ENCODE results near the gene MLF2. TPM values are rescaled to one million over a fixed set of nuclear protein-coding genes. Genes with fewer than 3 reads are reported as not detected.

The MLF2 gene
- total and polyA plus RNA-seq, 2 donors, result 69.5 to 131 TPM

DNA sequence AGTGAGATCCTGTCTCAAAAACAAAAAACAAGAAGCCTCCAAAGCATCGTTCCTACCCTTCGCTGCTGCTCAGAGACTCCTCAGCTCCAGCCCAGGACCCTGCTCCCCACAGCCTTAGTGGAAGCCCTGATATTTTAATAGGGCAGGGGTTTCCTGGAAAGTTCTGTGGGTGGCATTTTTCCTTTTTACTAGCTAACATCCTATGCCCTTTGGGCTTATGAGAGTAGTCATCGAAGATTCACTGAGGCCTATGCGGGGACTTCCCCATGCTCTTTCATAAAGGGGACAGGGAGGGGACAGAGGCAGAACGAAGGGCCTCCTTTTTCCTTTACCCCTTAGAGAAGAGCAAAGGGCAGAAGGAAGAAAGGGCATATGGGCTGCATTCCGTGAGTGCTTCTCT is 27.6 kb upstream of the MLF2 start:
- Histone ChIP-seq H3K4me3 (ENCODE audit: low read length in 2 of 2) (no peak overlapping the region), H3K36me3 (ENCODE audit: control insufficient read depth in 2 of 2, insufficient read depth in 2 of 2, low read length in 1 of 2) (no peaks in the 10 kb centered on the region), H3K27me3 (ENCODE audit: control insufficient read depth in 2 of 2, insufficient read depth in 1 of 2, low read length in 1 of 2) (peaks cover 0 to 26% of the 10 kb centered on the region in 2 donors), H3K27ac (ENCODE audit: low read depth in 1 of 2, low read length in 1 of 2) (peak overlapping the region; percentile 74 to 98), H3K4me1 (ENCODE audit: control insufficient read depth in 2 of 2, insufficient read depth in 2 of 2, low read length in 2 of 2) (peaks cover 72 to 91% of the 10 kb centered on the region in 2 donors), H3K9me3 (ENCODE audit: control insufficient read depth in 2 of 2, insufficient read depth in 1 of 2, low read length in 1 of 2) (no peaks in the 10 kb centered on the region)
- DNase-seq (ENCODE audit: low read depth in 6 of 9, low spot score in 9 of 9), result no peak
- 93% methylated on average over 6 of the region's 6 CpGs for WGBS

DNA sequence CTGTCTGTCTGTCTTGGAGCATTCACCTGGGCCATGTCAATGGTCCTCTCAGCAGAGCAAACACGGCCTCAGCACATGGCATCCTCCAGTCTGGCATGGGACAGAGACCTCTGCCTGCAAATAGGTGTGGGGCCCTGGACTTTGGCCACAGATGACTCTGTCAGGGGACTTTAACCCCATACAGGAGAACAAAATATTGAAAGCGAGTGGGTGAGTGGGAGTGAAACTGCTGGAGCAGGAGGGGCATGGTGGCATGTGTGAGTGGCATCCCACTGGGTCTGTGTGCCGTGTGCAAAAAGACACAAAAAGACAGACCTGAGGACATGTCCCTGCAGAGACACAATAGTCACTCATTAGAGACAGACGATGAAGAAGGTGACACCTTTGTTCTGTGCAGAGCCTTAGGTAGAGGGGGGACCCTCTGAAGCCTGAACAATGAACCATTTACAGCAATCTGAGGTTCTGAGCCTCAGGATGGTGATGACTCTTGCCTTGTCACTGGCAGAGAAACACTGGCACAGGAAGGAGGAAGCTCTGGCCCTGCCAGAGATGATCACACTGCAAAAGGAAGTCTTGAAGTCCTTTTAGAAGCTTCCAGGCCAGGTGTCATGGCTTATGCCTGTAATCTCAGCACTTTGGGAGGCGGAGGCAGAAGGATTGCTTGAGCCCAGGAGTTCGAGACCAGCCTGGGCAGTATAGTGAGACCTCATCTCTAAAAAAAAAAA is 26.9 kb upstream of the MLF2 start:
- H3K4me1 ChIP-seq (ENCODE audit: control insufficient read depth in 2 of 2, insufficient read depth in 2 of 2, low read length in 2 of 2), result peaks cover 68 to 91% of the 10 kb centered on the region in 2 donors
- H3K4me3 ChIP-seq (ENCODE audit: low read length in 2 of 2), result no peak overlapping the region
- H3K36me3 ChIP-seq (ENCODE audit: control insufficient read depth in 2 of 2, insufficient read depth in 2 of 2, low read length in 1 of 2), result no peaks in the 10 kb centered on the region
- H3K27me3 ChIP-seq (ENCODE audit: control insufficient read depth in 2 of 2, insufficient read depth in 1 of 2, low read length in 1 of 2), result peaks cover 0 to 33% of the 10 kb centered on the region in 2 donors
- 81% methylated on average over 6 of the region's 6 CpGs for WGBS
- DNase-seq (ENCODE audit: low read depth in 6 of 9, low spot score in 9 of 9), result peak in 2 of 9 donors; percentile 56 to 76
- H3K27ac ChIP-seq (ENCODE audit: low read depth in 1 of 2, low read length in 1 of 2), result peak overlapping the region; percentile 67 to 98
- no peaks in the 10 kb centered on the region for H3K9me3 ChIP-seq (ENCODE audit: control insufficient read depth in 2 of 2, insufficient read depth in 1 of 2, low read length in 1 of 2)

- no peaks in the 10 kb centered on the region for H3K9me3 ChIP-seq (ENCODE audit: control insufficient read depth in 2 of 2, insufficient read depth in 1 of 2, low read length in 1 of 2)
Measured at GRCh38 chr12:6778574-6779550, 25.9 kb upstream of the MLF2 start.

GRCh38 chr12:6778217-6778573 is 25.3 kb upstream of the MLF2 start:
- peak in 1 of 9 donors; percentile 42 for DNase-seq (ENCODE audit: low read depth in 6 of 9, low spot score in 9 of 9)
- H3K36me3 ChIP-seq (ENCODE audit: control insufficient read depth in 2 of 2, insufficient read depth in 2 of 2, low read length in 1 of 2), result no peaks in the 10 kb centered on the region
- H3K4me3 ChIP-seq (ENCODE audit: low read length in 2 of 2), result peak overlapping the region; percentile 35 to 47
- H3K4me1 ChIP-seq (ENCODE audit: control insufficient read depth in 2 of 2, insufficient read depth in 2 of 2, low read length in 2 of 2), result peaks cover 59 to 89% of the 10 kb centered on the region in 2 donors
- peaks cover 12 to 49% of the 10 kb centered on the region in 2 donors for H3K27me3 ChIP-seq (ENCODE audit: control insufficient read depth in 2 of 2, insufficient read depth in 1 of 2, low read length in 1 of 2)
- H3K9me3 ChIP-seq (ENCODE audit: control insufficient read depth in 2 of 2, insufficient read depth in 1 of 2, low read length in 1 of 2), result no peaks in the 10 kb centered on the region
- peak overlapping the region in 1 of 2 donors; percentile 98 for H3K27ac ChIP-seq (ENCODE audit: low read depth in 1 of 2, low read length in 1 of 2)
- WGBS, result 64% methylated on average over 14 of the region's 14 CpGs

More at GRCh38 chr12:6778574-6779550, 25.9 kb upstream of the MLF2 start:
- Histone ChIP-seq H3K27ac (ENCODE audit: low read depth in 1 of 2, low read length in 1 of 2) (peak overlapping the region; percentile 87 to 98), H3K27me3 (ENCODE audit: control insufficient read depth in 2 of 2, insufficient read depth in 1 of 2, low read length in 1 of 2) (peaks cover 6 to 43% of the 10 kb centered on the region in 2 donors), H3K36me3 (ENCODE audit: control insufficient read depth in 2 of 2, insufficient read depth in 2 of 2, low read length in 1 of 2) (no peaks in the 10 kb centered on the region), H3K4me3 (ENCODE audit: low read length in 2 of 2) (peak overlapping the region; percentile 35 to 47), H3K4me1 (ENCODE audit: control insufficient read depth in 2 of 2, insufficient read depth in 2 of 2, low read length in 2 of 2) (peaks cover 62 to 91% of the 10 kb centered on the region in 2 donors)
- 5% methylated on average over 35 of the region's 35 CpGs for WGBS
- DNase-seq (ENCODE audit: low read depth in 6 of 9, low spot score in 9 of 9), result peak; percentile 76 to 94 (median 87)

DNA sequence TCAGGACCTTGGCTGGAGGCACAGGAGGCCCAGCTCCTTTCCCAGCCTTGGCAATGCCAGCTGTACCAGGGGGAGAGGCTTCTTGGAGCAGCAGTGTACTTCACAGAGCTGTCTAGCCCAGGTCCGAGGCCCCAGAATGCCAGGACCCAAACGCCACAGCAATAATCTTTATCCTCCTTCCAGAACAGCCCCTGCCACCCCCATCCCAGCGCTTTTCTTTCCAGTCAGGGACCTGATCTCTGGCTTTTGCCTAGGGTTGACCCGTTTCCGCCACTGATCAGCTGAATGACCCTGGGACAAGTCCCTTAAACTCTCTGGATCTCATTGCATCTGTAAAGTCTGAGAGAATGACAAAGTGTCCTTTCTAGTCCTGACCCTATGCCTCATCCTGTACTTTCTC is 24.4 kb upstream of the MLF2 start:
- peaks cover 55 to 89% of the 10 kb centered on the region in 2 donors for H3K4me1 ChIP-seq (ENCODE audit: control insufficient read depth in 2 of 2, insufficient read depth in 2 of 2, low read length in 2 of 2)

GRCh38 chr12:6775185-6776174 is 22.5 kb upstream of the MLF2 start:
- Histone ChIP-seq H3K4me3 (ENCODE audit: low read length in 2 of 2) (no peak overlapping the region), H3K27me3 (ENCODE audit: control insufficient read depth in 2 of 2, insufficient read depth in 1 of 2, low read length in 1 of 2) (peaks cover 17 to 77% of the 10 kb centered on the region in 2 donors), H3K36me3 (ENCODE audit: control insufficient read depth in 2 of 2, insufficient read depth in 2 of 2, low read length in 1 of 2) (no peaks in the 10 kb centered on the region), H3K27ac (ENCODE audit: low read depth in 1 of 2, low read length in 1 of 2) (no peak overlapping the region), H3K4me1 (ENCODE audit: control insufficient read depth in 2 of 2, insufficient read depth in 2 of 2, low read length in 2 of 2) (peaks cover 52 to 88% of the 10 kb centered on the region in 2 donors), H3K9me3 (ENCODE audit: control insufficient read depth in 2 of 2, insufficient read depth in 1 of 2, low read length in 1 of 2) (no peaks in the 10 kb centered on the region)
- 96% methylated on average over 16 of the region's 16 CpGs for WGBS
- DNase-seq (ENCODE audit: low read depth in 6 of 9, low spot score in 9 of 9), result no peak

More for the DNA sequence above, 24.4 kb upstream of the MLF2 start:
- WGBS, result 98% methylated on average over 5 of the region's 5 CpGs
- H3K4me3 ChIP-seq (ENCODE audit: low read length in 2 of 2), result no peak overlapping the region
- H3K27me3 ChIP-seq (ENCODE audit: control insufficient read depth in 2 of 2, insufficient read depth in 1 of 2, low read length in 1 of 2), result peaks cover 17 to 57% of the 10 kb centered on the region in 2 donors
- DNase-seq (ENCODE audit: low read depth in 6 of 9, low spot score in 9 of 9), result no peak
- H3K9me3 ChIP-seq (ENCODE audit: control insufficient read depth in 2 of 2, insufficient read depth in 1 of 2, low read length in 1 of 2), result no peaks in the 10 kb centered on the region
- H3K36me3 ChIP-seq (ENCODE audit: control insufficient read depth in 2 of 2, insufficient read depth in 2 of 2, low read length in 1 of 2), result no peaks in the 10 kb centered on the region
- H3K27ac ChIP-seq (ENCODE audit: low read depth in 1 of 2, low read length in 1 of 2), result no peak overlapping the region

DNA sequence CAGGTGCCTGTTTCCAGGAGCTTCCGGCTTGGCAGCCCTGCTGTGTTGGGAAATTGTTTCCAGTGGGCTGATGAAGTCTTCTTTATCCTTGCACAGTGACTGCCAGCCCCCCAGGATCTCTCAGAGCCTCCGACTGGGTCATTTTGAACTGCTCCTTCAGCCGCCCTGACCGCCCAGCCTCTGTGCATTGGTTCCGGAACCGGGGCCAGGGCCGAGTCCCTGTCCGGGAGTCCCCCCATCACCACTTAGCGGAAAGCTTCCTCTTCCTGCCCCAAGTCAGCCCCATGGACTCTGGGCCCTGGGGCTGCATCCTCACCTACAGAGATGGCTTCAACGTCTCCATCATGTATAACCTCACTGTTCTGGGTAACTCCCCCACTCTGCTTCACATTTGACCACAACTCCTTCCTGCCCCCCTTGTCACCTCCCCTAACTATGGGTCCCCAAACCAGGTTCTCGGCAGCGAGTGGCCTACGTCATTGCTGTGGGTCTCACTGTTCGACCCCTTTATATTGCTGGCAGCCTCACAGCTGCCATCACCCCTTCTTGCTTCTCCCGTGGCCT is 21.6 kb upstream of the MLF2 start:
- Histone ChIP-seq H3K27me3 (ENCODE audit: control insufficient read depth in 2 of 2, insufficient read depth in 1 of 2, low read length in 1 of 2) (peaks cover 17 to 86% of the 10 kb centered on the region in 2 donors), H3K27ac (ENCODE audit: low read depth in 1 of 2, low read length in 1 of 2) (no peak overlapping the region), H3K9me3 (ENCODE audit: control insufficient read depth in 2 of 2, insufficient read depth in 1 of 2, low read length in 1 of 2) (no peaks in the 10 kb centered on the region), H3K4me1 (ENCODE audit: control insufficient read depth in 2 of 2, insufficient read depth in 2 of 2, low read length in 2 of 2) (peaks cover 43 to 82% of the 10 kb centered on the region in 2 donors), H3K4me3 (ENCODE audit: low read length in 2 of 2) (no peak overlapping the region), H3K36me3 (ENCODE audit: control insufficient read depth in 2 of 2, insufficient read depth in 2 of 2, low read length in 1 of 2) (no peaks in the 10 kb centered on the region)
- 69% methylated on average over 15 of the region's 15 CpGs for WGBS
- DNase-seq (ENCODE audit: low read depth in 6 of 9, low spot score in 9 of 9), result peak in 1 of 9 donors; percentile 45

Measured in thymus (tissue), 11 donors.